SU-DHL-6 (cell line): ENCODE data around the gene ARHGEF17.

ENCODE experiments used
- EZH2phosphoT487 ChIP-seq: fragments of 200-600 bp; sonication (generic), shearing (Covaris generic); conservative IDR thresholded peaks from 2 replicates; pipeline ENCODE4 v1.6.1; 2018; ENCODE audit warnings: mild to moderate bottlenecking, antibody characterized with exemption, low read length, moderate library complexity, mixed read lengths
- TF ChIP-seq, protein P1 (sequence below): fragments of 200-600 bp; sonication (generic); IDR thresholded peaks from one replicate; pipeline ENCODE4 v1.5.1; 2017; ENCODE audit warnings: antibody characterized with exemption, mild to moderate bottlenecking, low read length, moderate library complexity; ENCODE audit not compliant: insufficient read depth, poor library complexity, severe bottlenecking

DNA sequence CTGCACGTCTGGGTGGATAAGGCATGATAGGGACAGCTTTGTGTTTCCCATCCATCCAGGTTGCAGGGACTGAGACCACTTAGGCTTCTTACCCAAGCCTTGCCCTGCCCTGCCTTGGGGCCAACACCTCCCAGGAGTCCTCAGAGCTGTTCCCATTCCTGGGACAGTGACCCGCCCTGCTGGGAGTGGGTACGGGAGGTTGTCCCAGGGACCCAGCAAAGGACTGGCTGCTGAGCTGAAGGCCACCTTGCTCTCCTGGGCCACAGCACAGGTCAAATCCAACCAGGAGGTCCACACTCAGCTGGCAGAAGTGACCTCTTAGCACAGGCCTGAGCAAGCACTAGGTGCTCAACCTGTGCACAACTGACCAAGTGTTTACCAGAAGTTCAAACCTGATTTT, 16.9 kb upstream of the ARHGEF17 start:
- TF ChIP-seq, protein P1, sequence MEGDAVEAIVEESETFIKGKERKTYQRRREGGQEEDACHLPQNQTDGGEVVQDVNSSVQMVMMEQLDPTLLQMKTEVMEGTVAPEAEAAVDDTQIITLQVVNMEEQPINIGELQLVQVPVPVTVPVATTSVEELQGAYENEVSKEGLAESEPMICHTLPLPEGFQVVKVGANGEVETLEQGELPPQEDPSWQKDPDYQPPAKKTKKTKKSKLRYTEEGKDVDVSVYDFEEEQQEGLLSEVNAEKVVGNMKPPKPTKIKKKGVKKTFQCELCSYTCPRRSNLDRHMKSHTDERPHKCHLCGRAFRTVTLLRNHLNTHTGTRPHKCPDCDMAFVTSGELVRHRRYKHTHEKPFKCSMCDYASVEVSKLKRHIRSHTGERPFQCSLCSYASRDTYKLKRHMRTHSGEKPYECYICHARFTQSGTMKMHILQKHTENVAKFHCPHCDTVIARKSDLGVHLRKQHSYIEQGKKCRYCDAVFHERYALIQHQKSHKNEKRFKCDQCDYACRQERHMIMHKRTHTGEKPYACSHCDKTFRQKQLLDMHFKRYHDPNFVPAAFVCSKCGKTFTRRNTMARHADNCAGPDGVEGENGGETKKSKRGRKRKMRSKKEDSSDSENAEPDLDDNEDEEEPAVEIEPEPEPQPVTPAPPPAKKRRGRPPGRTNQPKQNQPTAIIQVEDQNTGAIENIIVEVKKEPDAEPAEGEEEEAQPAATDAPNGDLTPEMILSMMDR: no peak
- TF ChIP-seq EZH2phosphoT487: no peak
